Uterus (tissue), 2 donors: Measurements from ENCODE around the gene SIRT4.

Source experiments
- CTCF ChIP-seq, 4 experiments: fragments of 200-600 bp in 2 of 4; fragments of 450-650 bp in 2 of 4; sonication (generic) in 2 of 4; IDR thresholded peaks; one replicate each; pipeline ENCODE4 v1.5.1; 2016 to 2019; ENCODE audit warnings: antibody characterized with exemption in 4 of 4, mild to moderate bottlenecking in 2 of 4, moderate library complexity in 1 of 4
- POLR2A ChIP-seq, 2 donors: fragments of 450-650 bp; IDR thresholded peaks; one replicate each; pipeline ENCODE4 v1.6.1; 2016; ENCODE audit warnings: antibody characterized with exemption in 2 of 2, mild to moderate bottlenecking in 1 of 2, moderate library complexity in 1 of 2

- peak; percentile 79 to 88 (median 82) for TF ChIP-seq CTCF (IDR thresholded peaks at IDR 0.05)
- no peak for TF ChIP-seq POLR2A (IDR thresholded peaks at IDR 0.05)
These were observed 54.5 kb downstream of the SIRT4 start for GRCh38 chr12:120356567-120357030.
